ENCODE data around the gene WDR77. TPM values are rescaled to one million over a fixed set of nuclear protein-coding genes. Genes with fewer than 3 reads are reported as not detected.

Gene WDR77
- total RNA-seq, 1 donor from 2014 or later: 22.7 TPM

DNA sequence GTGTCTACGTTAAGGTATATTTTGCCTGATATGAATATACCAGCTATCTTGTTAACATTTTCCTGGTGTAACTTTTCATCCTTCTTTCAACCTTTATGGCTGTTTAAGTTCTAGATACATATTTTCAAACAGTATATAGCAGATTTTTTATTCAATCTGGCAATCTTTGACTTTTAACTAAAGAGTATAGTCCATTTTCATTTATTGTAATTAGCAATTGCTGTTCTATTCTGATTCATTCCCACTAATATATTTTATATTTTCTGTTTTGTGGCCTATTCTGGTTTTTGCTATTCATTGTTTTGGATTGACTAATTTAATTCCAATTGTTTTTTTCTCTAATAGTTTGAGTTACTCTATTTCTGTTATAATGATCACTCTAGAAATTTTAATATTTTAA is 17.4 kb upstream of the WDR77 start:
- H3K27ac Mint-ChIP-seq (ENCODE audit: unreplicated experiment): no peak overlapping the region

DNA sequence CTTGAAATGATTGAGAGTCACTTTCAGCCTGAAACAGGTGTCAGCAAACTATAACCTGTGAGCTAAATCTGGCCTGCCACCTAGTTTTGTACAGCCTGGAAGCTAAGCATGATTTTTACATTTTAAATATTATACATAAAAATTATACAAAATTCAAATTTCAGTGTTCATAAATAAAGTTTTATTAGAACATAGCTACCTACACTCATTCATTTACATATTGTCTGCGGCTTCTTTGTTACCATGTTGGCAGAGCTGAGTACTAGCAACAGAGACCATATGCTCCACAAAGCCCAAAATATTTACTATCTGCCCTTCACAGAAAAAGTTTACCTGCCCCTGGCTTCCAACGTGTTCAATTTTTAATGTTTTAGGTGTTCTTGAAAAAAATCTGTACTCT is 16.7 kb upstream of the WDR77 start:
- Mint-ChIP-seq H3K36me3 (ENCODE audit: unreplicated experiment) (peaks cover 25% of the 10 kb centered on the region), H3K4me1 (ENCODE audit: unreplicated experiment) (peaks cover 5% of the 10 kb centered on the region), H3K9me3 (ENCODE audit: unreplicated experiment) (no peaks in the 10 kb centered on the region), H3K4me3 (ENCODE audit: unreplicated experiment) (no peak overlapping the region), H3K27me3 (ENCODE audit: unreplicated experiment) (no peaks in the 10 kb centered on the region), H3K27ac (ENCODE audit: unreplicated experiment) (no peak overlapping the region)
- no peak for TF ChIP-seq CTCF (IDR thresholded peaks at IDR 0.05)
- no peak for DNase-seq (ENCODE audit: extremely low spot score, unreplicated experiment)

More for the DNA sequence above, 17.4 kb upstream of the WDR77 start:
- Mint-ChIP-seq H3K9me3 (ENCODE audit: unreplicated experiment) (no peaks in the 10 kb centered on the region), H3K27me3 (ENCODE audit: unreplicated experiment) (no peaks in the 10 kb centered on the region), H3K4me3 (ENCODE audit: unreplicated experiment) (no peak overlapping the region), H3K4me1 (ENCODE audit: unreplicated experiment) (peaks cover 5% of the 10 kb centered on the region), H3K36me3 (ENCODE audit: unreplicated experiment) (peaks cover 23% of the 10 kb centered on the region)
- DNase-seq (ENCODE audit: extremely low spot score, unreplicated experiment): no peak
- no peak for TF ChIP-seq CTCF (IDR thresholded peaks at IDR 0.05)

DNA sequence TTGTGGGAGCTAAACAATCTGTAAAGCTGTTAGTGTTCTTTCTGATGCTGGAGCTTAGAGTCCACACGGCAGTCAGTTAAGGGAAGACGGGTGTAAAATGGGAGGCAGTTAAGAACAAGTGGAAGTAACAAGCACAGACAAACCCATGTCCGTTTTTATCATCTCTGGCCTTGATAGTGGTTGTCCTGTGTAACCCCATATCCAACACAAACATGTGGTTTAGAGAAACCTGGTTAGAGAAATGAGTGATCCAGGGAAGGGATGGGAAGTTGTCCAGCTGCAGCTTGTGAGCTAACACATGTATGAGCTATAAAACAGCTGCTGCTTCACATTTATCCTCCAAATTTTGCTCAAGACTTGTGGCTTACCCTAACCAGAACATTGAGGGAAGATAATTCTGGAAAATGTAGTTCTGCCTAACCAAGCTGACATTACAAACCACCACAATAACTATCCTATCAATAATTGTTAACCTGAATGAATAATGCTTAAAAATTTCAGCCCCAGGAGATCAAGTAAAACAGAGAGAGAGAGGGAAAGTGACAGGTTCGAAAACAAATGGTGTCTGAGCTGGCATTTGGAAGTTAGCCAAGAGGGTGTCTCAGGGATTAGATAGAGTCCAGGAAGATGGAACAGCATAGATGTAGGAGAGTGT is 14.1 kb upstream of the WDR77 start:
- TF ChIP-seq CTCF (IDR thresholded peaks at IDR 0.05): no peak
- Mint-ChIP-seq H3K9me3 (ENCODE audit: unreplicated experiment) (no peaks in the 10 kb centered on the region), H3K4me1 (ENCODE audit: unreplicated experiment) (peaks cover 5% of the 10 kb centered on the region), H3K36me3 (ENCODE audit: unreplicated experiment) (peaks cover 41% of the 10 kb centered on the region), H3K4me3 (ENCODE audit: unreplicated experiment) (no peak overlapping the region), H3K27me3 (ENCODE audit: unreplicated experiment) (no peaks in the 10 kb centered on the region), H3K27ac (ENCODE audit: unreplicated experiment) (no peak overlapping the region)
- DNase-seq (ENCODE audit: extremely low spot score, unreplicated experiment): no peak

DNA sequence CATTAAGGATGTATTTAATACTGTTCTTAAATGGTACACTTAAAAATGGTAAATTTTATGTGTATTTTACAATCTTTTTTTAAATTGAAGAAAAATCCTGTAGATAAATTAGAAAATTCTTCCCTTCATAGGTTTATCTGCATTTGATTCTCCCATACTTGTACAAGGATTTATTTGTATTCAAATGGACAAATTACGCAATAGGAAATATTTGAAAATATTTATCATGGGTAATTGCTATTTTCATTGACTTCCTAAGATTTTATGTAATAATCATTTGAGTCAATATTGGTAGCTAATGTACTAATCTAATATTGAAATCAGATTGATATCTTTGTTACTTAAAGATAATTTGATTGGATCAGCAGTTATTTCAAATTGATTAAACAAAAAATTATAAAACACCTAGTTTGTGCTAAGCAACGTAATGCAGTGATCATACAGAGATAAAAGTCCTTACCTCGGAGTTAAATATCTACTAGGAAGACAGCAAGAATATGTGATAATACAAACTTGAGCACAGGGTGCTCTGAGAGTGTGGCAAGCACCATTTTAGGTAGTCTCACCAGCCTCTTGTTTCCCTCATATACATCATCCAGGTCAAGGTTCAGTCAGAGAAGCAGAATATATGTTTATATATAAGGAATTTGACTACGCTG is 13.4 kb upstream of the WDR77 start:
- no peak for TF ChIP-seq CTCF (IDR thresholded peaks at IDR 0.05)
- H3K9me3 Mint-ChIP-seq (ENCODE audit: unreplicated experiment): no peaks in the 10 kb centered on the region
- no peak for DNase-seq (ENCODE audit: extremely low spot score, unreplicated experiment)
- H3K27me3 Mint-ChIP-seq (ENCODE audit: unreplicated experiment): no peaks in the 10 kb centered on the region
- peaks cover 48% of the 10 kb centered on the region for H3K36me3 Mint-ChIP-seq (ENCODE audit: unreplicated experiment)
- no peak overlapping the region for H3K27ac Mint-ChIP-seq (ENCODE audit: unreplicated experiment)
- no peak overlapping the region for H3K4me3 Mint-ChIP-seq (ENCODE audit: unreplicated experiment)
- peaks cover 5% of the 10 kb centered on the region for H3K4me1 Mint-ChIP-seq (ENCODE audit: unreplicated experiment)

DNA sequence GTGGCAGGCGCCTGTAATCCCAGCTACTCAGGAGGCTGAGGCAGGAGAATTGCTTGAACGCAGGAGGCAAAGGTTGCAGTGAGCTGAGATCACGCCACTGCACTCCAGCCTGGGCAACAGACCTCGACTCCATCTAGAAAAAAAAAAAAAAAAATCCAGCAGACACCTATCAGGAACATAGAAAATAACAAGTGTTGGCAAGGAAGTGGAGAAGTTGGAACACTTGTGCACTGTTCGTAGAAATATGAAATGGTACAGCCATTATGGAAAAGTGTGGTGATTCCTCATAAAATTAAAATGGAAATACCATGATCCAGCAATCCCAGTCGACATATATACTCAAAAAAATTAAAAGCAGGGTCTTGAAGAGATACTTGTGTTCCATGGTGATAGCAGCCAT is 12.7 kb upstream of the WDR77 start:
- H3K36me3 Mint-ChIP-seq (ENCODE audit: unreplicated experiment): peaks cover 53% of the 10 kb centered on the region
- TF ChIP-seq CTCF (IDR thresholded peaks at IDR 0.05): no peak
- no peak overlapping the region for H3K4me3 Mint-ChIP-seq (ENCODE audit: unreplicated experiment)
- H3K4me1 Mint-ChIP-seq (ENCODE audit: unreplicated experiment): peaks cover 5% of the 10 kb centered on the region
- H3K9me3 Mint-ChIP-seq (ENCODE audit: unreplicated experiment): no peaks in the 10 kb centered on the region
- no peak for DNase-seq (ENCODE audit: extremely low spot score, unreplicated experiment)
- H3K27me3 Mint-ChIP-seq (ENCODE audit: unreplicated experiment): no peaks in the 10 kb centered on the region
- no peak overlapping the region for H3K27ac Mint-ChIP-seq (ENCODE audit: unreplicated experiment)

All from osteocyte (in vitro differentiated cells).